Fibroblast of mammary gland (primary cell): Measurements from ENCODE around the gene PIK3CD.

Source experiments
- DNase-seq: peaks from one replicate; pipeline ENCODE4 v3.0.0-alpha.2; 2010; ENCODE audit warnings: low read depth
- H3K4me3 ChIP-seq: 2 replicates; pipeline ENCODE4 v1.5.1; 2011; ENCODE audit warnings: low read depth, mild to moderate bottlenecking, low read length, moderate library complexity; ENCODE audit not compliant: control insufficient read depth
- CTCF ChIP-seq: conservative IDR thresholded peaks from 2 replicates; pipeline ENCODE4 v1.5.1; 2011; ENCODE audit warnings: low read depth, low read length, inconsistent platforms; ENCODE audit not compliant: control insufficient read depth, insufficient read depth

Gene PIK3CD

GRCh38 chr1:9716404-9717192 lies 65.1 kb downstream of the PIK3CD start:
- TF ChIP-seq CTCF, result no peak
- H3K4me3 ChIP-seq, result no peak overlapping the region
- no peak for DNase-seq

- DNase-seq, result no peak
- no peak for TF ChIP-seq CTCF
- H3K4me3 ChIP-seq, result no peak overlapping the region
Measured at GRCh38 chr1:9717193-9718005, 65.9 kb downstream of the PIK3CD start.

GRCh38 chr1:9718006-9718680 lies 66.6 kb downstream of the PIK3CD start:
- no peak overlapping the region for H3K4me3 ChIP-seq
- DNase-seq, result no peak
- TF ChIP-seq CTCF, result no peak

- TF ChIP-seq CTCF, result no peak
- H3K4me3 ChIP-seq, result no peak overlapping the region
- DNase-seq, result no peak
Measured at GRCh38 chr1:9719978-9720722, 68.6 kb downstream of the PIK3CD start.

GRCh38 chr1:9720785-9721605 lies 69.5 kb downstream of the PIK3CD start:
- no peak for TF ChIP-seq CTCF
- H3K4me3 ChIP-seq, result no peak overlapping the region
- no peak for DNase-seq
